ENCODE data around the gene PACS1.

PACS1 gene

DNA sequence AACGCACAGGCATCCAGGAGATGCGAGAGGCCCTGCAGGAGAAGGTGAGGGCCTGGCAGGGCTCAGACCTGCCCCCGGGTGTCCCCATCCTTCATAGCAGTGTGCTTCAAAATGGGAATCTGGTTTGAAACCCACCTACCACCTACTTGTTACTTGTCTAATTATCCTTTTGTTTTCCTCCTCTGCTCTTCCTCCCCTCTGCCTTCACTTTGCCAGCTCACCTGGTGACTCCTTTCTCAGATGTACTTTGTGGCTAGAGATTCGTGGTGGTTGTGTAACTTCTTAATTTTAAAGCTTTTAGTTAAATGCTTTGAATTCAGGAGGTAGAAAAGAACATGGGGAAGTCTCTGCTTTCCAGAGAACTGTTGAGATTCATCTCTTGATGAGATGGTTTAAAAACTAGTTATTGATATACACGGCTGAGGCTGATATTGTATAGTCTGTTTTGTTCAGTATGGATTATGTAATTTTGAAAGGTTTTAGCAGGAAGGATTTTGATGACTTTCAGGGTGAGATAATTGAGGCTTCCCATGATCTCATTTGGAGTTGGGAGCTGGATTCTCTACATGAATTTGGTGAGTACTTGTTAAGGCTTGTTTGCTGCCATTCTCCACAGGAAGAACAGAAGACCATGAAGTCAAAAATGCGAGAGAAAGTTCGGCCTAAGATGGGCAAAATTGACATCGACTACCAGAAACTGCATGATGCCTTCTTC lies 9.9 kb upstream of the PACS1 start:
- Histone ChIP-seq H3K9ac (ENCODE audit: low read length) (no peak overlapping the region), H3K4me3 (ENCODE audit: low read length) (no peak overlapping the region), H3K36me3 (replicated peaks; ENCODE audit: low read depth, low read length) (peaks cover 91% of the 10 kb centered on the region), H3K9me3 (ENCODE audit: insufficient read depth, low read length) (no peaks in the 10 kb centered on the region), H3K79me2 (ENCODE audit: low read length) (peaks cover 11% of the 10 kb centered on the region; the same call in 1 of the 2 replicates), H3K4me1 (ENCODE audit: low read length) (peaks cover 9% of the 10 kb centered on the region), H4K20me1 (ENCODE audit: insufficient read depth, low read length) (no peaks in the 10 kb centered on the region), H3K27me3 (ENCODE audit: low read depth, low read length) (no peaks in the 10 kb centered on the region), H2AFZ (ENCODE audit: low read depth, low read length) (no peak overlapping the region), H3K4me2 (ENCODE audit: low read length) (no peak overlapping the region), H3K27ac (ENCODE audit: low read length) (no peak overlapping the region)
- TF ChIP-seq, protein P1, sequence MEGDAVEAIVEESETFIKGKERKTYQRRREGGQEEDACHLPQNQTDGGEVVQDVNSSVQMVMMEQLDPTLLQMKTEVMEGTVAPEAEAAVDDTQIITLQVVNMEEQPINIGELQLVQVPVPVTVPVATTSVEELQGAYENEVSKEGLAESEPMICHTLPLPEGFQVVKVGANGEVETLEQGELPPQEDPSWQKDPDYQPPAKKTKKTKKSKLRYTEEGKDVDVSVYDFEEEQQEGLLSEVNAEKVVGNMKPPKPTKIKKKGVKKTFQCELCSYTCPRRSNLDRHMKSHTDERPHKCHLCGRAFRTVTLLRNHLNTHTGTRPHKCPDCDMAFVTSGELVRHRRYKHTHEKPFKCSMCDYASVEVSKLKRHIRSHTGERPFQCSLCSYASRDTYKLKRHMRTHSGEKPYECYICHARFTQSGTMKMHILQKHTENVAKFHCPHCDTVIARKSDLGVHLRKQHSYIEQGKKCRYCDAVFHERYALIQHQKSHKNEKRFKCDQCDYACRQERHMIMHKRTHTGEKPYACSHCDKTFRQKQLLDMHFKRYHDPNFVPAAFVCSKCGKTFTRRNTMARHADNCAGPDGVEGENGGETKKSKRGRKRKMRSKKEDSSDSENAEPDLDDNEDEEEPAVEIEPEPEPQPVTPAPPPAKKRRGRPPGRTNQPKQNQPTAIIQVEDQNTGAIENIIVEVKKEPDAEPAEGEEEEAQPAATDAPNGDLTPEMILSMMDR (IDR thresholded peaks at IDR 0.05; ENCODE audit: low read depth, low read length): no peak
- TF ChIP-seq EZH2phosphoT487 (IDR thresholded peaks at IDR 0.05; ENCODE audit: low read depth): no peak

DNA sequence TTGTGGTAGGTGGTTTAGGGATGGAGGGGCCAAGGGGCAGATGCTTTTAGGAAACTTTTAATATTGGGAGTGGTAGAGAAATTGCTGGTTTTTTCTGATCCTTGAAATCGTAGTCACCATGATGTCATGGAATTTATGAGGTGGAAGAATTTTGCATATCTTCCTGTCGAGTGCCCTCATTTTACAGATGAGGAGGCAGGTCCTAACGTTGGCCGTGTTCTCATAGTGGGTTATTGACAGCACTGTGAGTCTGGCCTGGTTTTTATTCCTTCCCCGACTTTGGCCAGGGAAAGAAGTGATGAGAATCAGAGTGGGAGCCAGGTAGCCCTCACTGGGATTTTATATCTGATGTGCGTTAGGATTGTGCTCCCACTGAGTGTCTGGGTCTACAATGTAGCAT lies 8.8 kb upstream of the PACS1 start:
- TF ChIP-seq EZH2phosphoT487 (IDR thresholded peaks at IDR 0.05; ENCODE audit: low read depth): no peak
- TF ChIP-seq, protein P1 (IDR thresholded peaks at IDR 0.05; ENCODE audit: low read depth, low read length): no peak
- Histone ChIP-seq H3K79me2 (ENCODE audit: low read length) (peaks cover 8% of the 10 kb centered on the region; the same call in 1 of the 2 replicates), H4K20me1 (ENCODE audit: insufficient read depth, low read length) (no peaks in the 10 kb centered on the region), H3K9me3 (ENCODE audit: insufficient read depth, low read length) (no peaks in the 10 kb centered on the region), H3K4me1 (ENCODE audit: low read length) (peaks cover 9% of the 10 kb centered on the region), H3K9ac (ENCODE audit: low read length) (no peak overlapping the region), H3K4me2 (ENCODE audit: low read length) (no peak overlapping the region), H3K27ac (ENCODE audit: low read length) (no peak overlapping the region), H3K36me3 (replicated peaks; ENCODE audit: low read depth, low read length) (peaks cover 91% of the 10 kb centered on the region), H3K4me3 (ENCODE audit: low read length) (no peak overlapping the region), H2AFZ (ENCODE audit: low read depth, low read length) (no peak overlapping the region), H3K27me3 (ENCODE audit: low read depth, low read length) (no peaks in the 10 kb centered on the region)

DNA sequence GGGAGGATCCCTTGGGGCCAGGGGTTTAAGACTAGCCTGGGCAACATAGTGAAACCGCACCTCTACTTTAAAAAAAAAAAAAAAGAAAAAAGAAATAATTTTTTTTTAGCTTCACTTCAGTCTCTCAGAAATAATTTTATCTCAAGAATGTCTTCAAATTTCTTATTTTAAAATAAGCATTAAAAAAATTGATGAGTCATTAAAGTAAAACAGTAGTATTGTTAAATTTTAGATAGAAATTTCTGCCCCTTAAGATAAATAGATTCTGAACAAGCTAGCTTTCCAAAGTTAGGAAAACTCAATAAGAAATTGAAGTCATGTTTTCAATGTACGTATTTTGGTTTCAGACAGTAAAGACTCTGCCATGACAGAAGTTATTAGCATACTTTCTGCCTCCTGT lies 7.7 kb upstream of the PACS1 start:
- Histone ChIP-seq H3K9ac (ENCODE audit: low read length) (no peak overlapping the region), H3K36me3 (replicated peaks; ENCODE audit: low read depth, low read length) (peaks cover 91% of the 10 kb centered on the region), H3K27me3 (ENCODE audit: low read depth, low read length) (no peaks in the 10 kb centered on the region), H3K79me2 (ENCODE audit: low read length) (peaks cover 8% of the 10 kb centered on the region; the same call in 1 of the 2 replicates), H2AFZ (ENCODE audit: low read depth, low read length) (no peak overlapping the region), H4K20me1 (ENCODE audit: insufficient read depth, low read length) (no peaks in the 10 kb centered on the region), H3K4me3 (ENCODE audit: low read length) (no peak overlapping the region), H3K9me3 (ENCODE audit: insufficient read depth, low read length) (no peaks in the 10 kb centered on the region), H3K4me2 (ENCODE audit: low read length) (no peak overlapping the region), H3K4me1 (ENCODE audit: low read length) (peaks cover 9% of the 10 kb centered on the region), H3K27ac (ENCODE audit: low read length) (no peak overlapping the region)
- TF ChIP-seq, protein P1 (IDR thresholded peaks at IDR 0.05; ENCODE audit: low read depth, low read length): no peak
- TF ChIP-seq EZH2phosphoT487 (IDR thresholded peaks at IDR 0.05; ENCODE audit: low read depth): no peak

- H3K27ac ChIP-seq (ENCODE audit: low read length): no peak overlapping the region
- H3K4me2 ChIP-seq (ENCODE audit: low read length): no peak overlapping the region
- no peaks in the 10 kb centered on the region for H3K9me3 ChIP-seq (ENCODE audit: insufficient read depth, low read length)
- H3K4me1 ChIP-seq (ENCODE audit: low read length): peaks cover 6% of the 10 kb centered on the region
- no peak for TF ChIP-seq EZH2phosphoT487 (IDR thresholded peaks at IDR 0.05; ENCODE audit: low read depth)
- TF ChIP-seq, protein P1 (IDR thresholded peaks at IDR 0.05; ENCODE audit: low read depth, low read length): no peak
- H2AFZ ChIP-seq (ENCODE audit: low read depth, low read length): no peak overlapping the region
- peaks cover 3% of the 10 kb centered on the region; the same call in 1 of the 2 replicates for H4K20me1 ChIP-seq (ENCODE audit: insufficient read depth, low read length)
- peaks cover 92% of the 10 kb centered on the region for H3K36me3 ChIP-seq (replicated peaks; ENCODE audit: low read depth, low read length)
- H3K9ac ChIP-seq (ENCODE audit: low read length): no peak overlapping the region
- no peak overlapping the region for H3K4me3 ChIP-seq (ENCODE audit: low read length)
- peaks cover 8% of the 10 kb centered on the region; the same call in 1 of the 2 replicates for H3K79me2 ChIP-seq (ENCODE audit: low read length)
- H3K27me3 ChIP-seq (ENCODE audit: low read depth, low read length): no peaks in the 10 kb centered on the region
These were observed 6.2 kb upstream of the PACS1 start for GRCh38 chr11:66063900-66064299.
